ENCODE data around the gene SSBP3.
"Not testable (repeated sequence)": the region's sequence is repeated elsewhere in the genome, so short reads cannot be mapped to it uniquely, and the experiment has no call there.

SSBP3 gene

DNA sequence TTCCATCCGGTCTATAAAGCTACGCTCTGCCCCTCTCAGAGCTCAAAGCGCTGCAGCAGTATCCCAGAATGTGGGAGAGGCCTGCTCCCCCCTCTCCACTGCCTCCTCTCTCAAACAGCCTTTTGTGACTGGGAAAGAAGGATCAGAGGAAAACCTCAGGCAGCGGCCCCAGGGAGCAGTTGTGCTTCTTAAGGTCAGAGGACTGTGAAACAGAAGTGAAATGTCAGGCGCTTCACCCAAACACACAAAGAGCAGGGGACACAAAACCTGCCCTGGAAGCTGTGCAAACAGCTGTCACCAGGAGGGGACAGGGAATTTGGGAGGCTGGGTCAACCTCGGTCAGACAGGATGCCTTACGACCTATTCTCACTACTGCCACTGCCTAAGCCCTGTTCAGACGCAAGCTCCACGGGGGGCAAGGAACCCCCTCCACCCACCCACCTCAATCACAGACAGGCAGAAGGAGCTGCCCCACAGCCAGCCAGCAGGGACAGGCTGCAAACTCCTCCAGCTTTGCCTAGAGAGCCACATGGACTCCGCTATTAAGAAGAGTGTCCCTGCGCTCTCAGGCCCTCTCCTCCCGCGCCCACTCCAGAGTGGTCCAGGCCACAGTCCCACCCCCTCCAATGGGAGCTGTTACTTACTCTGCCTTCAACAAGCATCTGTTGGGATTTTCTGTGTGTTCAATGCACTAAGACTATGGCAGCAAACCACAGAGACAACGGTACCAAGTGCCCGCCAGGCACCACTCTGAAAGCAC is 14.6 kb downstream of the SSBP3 start:
- no peak for DNase-seq (ENCODE audit: low spot score)

DNA sequence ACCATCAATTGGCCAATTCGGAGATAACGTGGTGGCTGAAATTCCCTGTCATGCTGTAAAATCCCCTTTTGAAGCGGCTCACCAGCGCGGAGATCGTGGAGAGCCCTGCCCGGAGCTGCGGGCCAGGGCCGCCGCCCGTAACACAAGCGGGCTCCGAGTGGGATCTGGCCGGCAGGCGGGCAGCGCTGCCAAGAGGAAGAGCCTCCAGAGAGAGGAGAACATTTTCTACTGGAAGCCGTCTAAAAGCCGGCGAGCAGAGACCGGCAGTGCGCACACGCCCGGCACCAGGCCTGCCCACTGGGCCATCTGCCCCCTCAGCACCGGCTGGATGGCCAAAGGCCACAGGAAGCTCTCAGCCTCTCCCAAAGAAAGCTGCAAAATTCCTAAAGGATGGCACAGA is 15.5 kb downstream of the SSBP3 start:
- DNase-seq (ENCODE audit: low spot score) = no peak

GRCh38 chr1:54389608-54390007 is 16.6 kb downstream of the SSBP3 start:
- not testable (repeated sequence) for DNase-seq (ENCODE audit: low spot score)

- no peak for DNase-seq (ENCODE audit: low spot score)
These were observed 18.8 kb downstream of the SSBP3 start for GRCh38 chr1:54387419-54387818.

GRCh38 chr1:54385727-54386022 is 20.5 kb downstream of the SSBP3 start:
- DNase-seq (ENCODE audit: low spot score) = no peak

DNA sequence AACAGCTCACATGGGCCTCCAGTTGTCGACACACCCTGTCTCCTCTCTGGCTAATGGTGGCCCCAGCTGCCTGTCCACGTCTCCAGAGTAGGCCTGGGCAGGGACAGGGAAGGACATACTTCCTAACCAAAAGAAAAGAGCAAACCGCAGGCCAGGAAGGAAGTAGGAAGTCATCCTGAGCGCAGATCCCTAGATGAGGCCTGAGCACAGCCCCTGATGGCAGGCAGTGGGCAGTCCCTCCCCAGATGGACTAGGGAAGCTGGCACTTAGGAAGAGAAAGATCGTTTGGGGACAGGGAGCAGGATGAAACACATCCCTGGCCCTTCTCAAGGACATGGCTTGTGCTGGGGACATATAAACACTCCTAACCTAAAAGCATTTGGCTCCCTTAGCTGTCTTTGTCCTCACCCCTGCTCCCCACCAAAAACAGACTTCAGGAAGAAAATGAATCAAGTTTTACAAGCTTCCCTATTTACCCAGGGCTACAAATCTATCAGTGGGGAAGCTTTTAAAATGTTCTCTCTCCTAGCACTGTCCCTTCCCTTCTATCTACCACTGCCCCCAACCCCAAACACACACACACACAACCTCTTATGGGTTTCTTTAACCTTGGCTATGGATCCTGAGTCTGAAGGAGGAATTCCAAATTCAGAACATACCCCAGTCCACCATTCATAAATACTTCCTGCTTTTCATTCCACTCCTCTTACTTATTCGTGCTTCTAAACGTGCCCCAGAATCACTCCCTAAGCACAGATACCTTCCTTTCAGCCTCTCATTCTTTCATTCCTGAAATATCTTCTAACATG is 21.1 kb downstream of the SSBP3 start:
- DNase-seq (ENCODE audit: low spot score) = peak; percentile 69

DNA sequence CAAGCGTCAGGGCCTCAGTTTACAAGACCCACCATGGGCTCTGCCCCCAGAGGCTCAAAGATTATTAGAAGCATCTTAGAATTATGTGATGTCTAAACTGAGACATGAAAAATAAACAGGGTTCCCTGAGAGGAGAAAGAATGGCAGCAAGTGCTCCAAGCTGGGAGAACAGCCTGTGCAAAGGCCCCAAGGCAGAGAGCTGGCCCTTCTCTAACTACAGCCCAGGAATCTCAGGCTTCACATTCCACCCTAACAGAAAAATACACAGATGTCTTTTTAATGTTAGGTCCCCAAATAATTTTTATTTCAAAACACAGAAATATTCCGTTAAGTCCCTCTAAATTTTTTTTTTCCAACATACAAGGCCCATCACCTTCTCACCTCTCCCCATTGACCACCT is 21.7 kb downstream of the SSBP3 start:
- no peak for DNase-seq (ENCODE audit: low spot score)

GRCh38 chr1:54381524-54381923 is 24.7 kb downstream of the SSBP3 start:
- no peak for DNase-seq (ENCODE audit: low spot score)

GRCh38 chr1:54380290-54380882 is 25.8 kb downstream of the SSBP3 start:
- DNase-seq (ENCODE audit: low spot score) = no peak

- no peak for DNase-seq (ENCODE audit: low spot score)
These were observed 26.5 kb downstream of the SSBP3 start for GRCh38 chr1:54379555-54380289.

- DNase-seq (ENCODE audit: low spot score) = no peak
These were observed 27.2 kb downstream of the SSBP3 start for GRCh38 chr1:54378874-54379554.

GRCh38 chr1:54378157-54378873 is 27.9 kb downstream of the SSBP3 start:
- DNase-seq (ENCODE audit: low spot score) = no peak

- peak; percentile 20 for DNase-seq (ENCODE audit: low spot score)
These were observed 29.0 kb downstream of the SSBP3 start for GRCh38 chr1:54377040-54377691.

GRCh38 chr1:54376430-54377039 is 29.7 kb downstream of the SSBP3 start:
- no peak for DNase-seq (ENCODE audit: low spot score)

DNA sequence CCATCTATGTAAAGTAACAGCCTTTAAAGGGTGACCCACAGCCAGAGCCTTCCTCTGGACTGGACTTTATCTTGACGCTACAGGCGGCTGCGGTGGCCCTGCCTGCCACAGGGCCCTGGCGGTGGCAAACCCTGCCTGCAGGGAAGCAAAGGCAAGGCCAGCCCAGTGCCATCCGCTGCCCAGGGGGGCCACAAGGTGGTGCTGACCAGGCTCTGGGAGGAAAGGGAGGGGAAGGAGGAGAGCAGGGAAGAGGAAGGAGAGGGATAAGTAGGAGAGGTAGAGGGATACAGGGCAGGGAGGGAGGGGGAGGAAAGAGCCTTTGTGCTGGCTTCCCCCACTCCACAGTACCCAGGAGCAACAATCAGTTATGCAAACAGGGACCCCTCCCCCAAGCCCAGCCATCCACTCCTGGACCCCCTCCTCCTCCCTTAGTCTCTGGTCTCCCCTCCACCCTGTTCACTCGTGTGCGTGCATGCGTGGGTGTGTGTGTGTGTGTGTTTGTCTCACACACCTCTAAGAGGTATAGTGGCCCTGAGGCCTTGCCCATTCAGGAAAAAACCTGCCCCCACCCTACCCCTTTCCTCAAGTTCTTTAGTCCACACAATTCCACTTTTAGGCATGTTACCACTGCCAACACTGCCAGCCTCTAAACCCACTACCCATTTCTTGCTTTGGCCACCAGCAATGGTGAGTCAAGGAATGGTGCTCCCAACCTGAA is 30.3 kb downstream of the SSBP3 start:
- DNase-seq (ENCODE audit: low spot score) = no peak

DNA sequence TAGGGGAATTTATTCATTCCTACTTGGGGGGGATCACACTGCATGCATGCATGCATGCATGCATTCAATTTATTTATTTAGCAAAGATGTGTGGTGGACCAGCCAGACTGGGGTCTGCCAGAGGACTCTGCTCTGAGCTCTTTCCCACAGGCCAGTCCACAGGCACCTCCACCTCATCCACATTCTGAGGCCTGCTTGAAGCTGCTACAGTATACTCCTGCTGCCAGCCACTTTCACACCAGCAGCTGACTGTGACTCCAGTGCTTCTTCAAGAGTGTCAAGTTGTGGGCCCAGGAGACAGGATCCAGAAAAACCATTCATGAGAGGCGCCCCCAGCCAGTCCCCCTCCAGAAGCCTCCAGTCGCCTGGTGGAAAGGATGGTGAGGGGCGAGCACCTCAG is 30.9 kb downstream of the SSBP3 start:
- no peak for DNase-seq (ENCODE audit: low spot score)

GRCh38 chr1:54374766-54375165 is 31.4 kb downstream of the SSBP3 start:
- DNase-seq (ENCODE audit: low spot score) = no peak

- DNase-seq (ENCODE audit: low spot score) = no peak
These were observed 33.2 kb downstream of the SSBP3 start for GRCh38 chr1:54372978-54373377.

DNA sequence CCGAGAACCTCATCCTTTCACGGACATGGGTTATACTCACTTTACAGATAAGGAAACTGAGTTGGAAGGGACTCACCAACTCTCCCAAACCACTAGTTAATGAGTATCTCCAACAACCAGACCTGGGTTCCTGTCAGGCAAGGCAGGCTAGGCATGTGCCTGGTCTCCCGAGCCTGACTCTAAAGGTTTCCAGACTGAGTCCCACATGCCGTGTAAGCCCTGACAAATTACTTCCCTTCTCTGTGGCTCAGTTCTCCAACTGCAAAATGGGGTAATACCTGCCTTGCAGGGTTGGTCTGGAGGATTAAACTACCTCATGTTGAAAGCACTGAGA is 34.3 kb downstream of the SSBP3 start:
- DNase-seq (ENCODE audit: low spot score) = no peak

All from hepatic stellate cell (primary cell).